DOHH2 (cell line): ENCODE results near the gene PAX7.

ENCODE experiments used
- EZH2phosphoT487 ChIP-seq: fragments of 200-600 bp; sonication (generic); IDR thresholded peaks from 2 replicates; pipeline ENCODE4 v1.6.1; 2017; ENCODE audit warnings: borderline replicate concordance, mild to moderate bottlenecking, antibody characterized with exemption, low read length, moderate library complexity, mixed read lengths
- TF ChIP-seq, protein P1 (sequence below): fragments of 200-600 bp; sonication (generic); IDR thresholded peaks from one replicate; pipeline ENCODE4 v1.5.1; 2014; ENCODE audit warnings: antibody characterized with exemption, mild to moderate bottlenecking, low read depth, low read length; ENCODE audit not compliant: poor library complexity, severe bottlenecking

DNA sequence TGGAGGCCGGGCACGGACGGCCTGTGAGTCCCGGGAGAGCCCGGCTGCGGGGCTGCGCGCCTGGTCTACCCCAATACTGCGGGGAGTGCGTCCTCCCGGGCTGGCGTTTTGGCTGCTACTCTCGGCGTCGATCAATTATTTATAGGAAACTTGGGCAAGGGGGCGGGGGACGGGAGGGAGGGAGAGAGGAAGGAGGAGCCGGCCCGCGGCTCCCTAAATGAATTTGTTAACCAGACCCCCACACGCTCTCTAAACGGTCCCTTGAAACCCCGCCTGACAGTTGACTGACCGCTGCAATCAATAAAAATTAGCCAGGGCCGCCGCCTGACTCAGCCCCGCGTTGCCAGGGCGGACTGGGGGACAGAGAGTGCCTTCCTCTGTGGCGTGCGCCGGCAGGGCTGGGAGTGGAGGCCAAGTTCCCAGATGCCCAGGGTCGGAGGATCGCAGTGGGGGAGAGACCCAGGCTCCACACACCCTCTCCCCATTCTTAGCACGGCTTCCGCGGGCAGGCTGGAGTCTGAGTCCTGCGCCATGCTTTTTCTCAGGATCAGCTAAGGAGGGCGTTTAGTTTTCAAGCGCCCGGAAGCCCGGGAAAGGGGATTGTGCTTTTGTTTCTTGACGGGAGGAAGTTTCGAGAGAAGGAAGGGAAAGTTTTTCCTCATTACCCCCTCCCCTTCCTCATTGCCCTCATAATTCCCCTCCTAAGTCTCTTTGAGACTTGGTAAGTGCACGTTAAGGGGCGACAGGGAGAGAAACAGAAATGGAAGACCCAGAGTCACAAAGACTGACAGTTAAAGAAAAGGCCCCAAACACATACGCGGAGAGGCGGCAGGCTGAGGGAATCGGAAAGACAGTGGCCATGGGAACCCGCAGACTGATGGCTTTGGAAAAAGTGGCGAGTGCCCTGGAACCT, 6.2 kb downstream of the PAX7 start:
- TF ChIP-seq, protein P1, sequence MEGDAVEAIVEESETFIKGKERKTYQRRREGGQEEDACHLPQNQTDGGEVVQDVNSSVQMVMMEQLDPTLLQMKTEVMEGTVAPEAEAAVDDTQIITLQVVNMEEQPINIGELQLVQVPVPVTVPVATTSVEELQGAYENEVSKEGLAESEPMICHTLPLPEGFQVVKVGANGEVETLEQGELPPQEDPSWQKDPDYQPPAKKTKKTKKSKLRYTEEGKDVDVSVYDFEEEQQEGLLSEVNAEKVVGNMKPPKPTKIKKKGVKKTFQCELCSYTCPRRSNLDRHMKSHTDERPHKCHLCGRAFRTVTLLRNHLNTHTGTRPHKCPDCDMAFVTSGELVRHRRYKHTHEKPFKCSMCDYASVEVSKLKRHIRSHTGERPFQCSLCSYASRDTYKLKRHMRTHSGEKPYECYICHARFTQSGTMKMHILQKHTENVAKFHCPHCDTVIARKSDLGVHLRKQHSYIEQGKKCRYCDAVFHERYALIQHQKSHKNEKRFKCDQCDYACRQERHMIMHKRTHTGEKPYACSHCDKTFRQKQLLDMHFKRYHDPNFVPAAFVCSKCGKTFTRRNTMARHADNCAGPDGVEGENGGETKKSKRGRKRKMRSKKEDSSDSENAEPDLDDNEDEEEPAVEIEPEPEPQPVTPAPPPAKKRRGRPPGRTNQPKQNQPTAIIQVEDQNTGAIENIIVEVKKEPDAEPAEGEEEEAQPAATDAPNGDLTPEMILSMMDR = no peak
- TF ChIP-seq EZH2phosphoT487 = no peak
